HuH-7 (cell line): ENCODE measurements around the gene ABLIM2.
"Not testable (repeated sequence)": the region's sequence is repeated elsewhere in the genome, so short reads cannot be mapped to it uniquely, and the experiment has no call there.

Experiments used
- DNase-seq: peaks from one replicate; pipeline ENCODE4 v3.0.0; 2011; ENCODE audit warnings: low spot score

ABLIM2 gene

DNA sequence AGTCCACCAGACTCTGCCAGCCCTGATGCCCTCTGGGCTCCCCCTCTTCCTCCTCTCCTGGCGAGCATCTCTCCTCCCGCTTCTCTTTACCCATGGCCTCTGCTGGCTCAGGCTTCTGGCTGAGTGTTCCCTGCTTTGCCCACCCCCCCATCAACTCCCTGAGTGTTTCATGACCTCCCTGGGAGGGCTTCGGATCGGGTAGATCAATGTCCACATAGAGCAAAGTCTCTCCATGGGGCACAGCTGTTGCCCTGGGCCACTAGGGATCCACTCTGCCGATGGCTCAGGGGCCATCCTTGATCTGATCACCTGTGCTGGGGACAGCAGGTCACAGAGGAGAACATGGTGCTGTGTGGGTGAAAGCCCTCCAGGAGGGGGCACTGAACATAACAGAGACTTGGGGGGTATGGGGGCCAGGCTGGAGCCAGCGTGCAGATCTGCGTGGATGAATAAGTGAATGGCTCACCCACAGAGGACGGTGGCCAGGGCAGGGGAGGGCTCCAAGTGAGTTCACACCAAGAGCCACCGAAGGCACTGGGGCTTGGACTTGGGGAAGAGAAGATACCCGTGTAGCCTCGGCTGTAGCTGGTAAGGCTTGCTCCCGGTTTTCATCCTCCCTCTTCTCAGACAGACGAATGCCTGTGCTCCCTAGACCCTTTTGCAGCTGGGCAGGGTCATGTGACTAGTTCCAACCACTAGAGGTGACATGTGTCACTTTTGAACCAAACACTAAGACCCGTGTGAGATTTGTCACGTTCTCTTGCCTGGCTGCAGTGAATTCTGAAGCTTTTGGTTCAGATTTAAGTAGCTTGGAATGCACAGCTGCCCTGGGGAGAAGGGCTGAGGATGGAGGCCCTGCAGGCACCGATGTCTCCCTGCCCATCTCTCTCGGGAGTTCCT lies 195.8 kb downstream of the ABLIM2 start:
- no peak for DNase-seq

DNA sequence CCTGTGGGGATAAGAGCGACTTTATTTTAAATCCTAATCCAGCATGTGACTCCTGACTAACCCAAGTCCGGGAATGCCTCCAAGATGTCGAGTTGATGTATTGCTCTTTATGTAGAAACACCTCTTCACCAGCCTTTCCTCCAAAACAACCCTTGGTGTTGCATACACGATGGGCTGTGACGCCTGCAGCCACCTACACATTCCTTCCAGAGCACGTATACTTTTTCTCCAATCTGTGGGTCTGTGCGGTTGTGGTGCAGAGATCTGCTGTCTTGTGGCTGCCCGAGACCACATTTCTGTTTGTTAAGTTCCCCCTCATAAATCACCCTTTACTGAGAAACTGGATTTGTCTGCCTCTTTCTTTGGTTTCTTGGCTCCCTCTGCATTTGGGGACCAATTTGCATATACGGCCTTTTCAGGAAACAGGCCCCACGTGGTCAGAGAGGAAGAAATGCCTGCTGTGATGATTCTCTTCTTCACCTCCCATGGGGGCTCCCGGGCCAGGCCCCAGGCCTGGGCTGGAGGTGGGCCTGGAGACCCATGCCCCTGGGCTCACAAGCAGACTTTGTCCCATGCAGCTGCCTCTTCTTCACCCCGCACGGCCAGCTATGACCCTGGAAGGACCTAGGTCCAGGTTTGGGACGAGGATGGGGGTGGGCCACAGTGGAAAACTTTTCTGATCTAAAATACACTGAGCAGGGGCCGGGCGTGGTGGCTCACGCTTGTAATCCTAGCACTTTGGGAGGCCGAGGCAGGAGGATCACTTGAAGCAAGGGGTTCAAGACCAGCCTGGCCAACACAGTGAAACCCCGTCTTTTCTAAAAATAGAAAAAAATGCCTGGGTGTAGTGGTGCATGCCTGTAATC lies 197.6 kb downstream of the ABLIM2 start:
- no peak for DNase-seq

DNA sequence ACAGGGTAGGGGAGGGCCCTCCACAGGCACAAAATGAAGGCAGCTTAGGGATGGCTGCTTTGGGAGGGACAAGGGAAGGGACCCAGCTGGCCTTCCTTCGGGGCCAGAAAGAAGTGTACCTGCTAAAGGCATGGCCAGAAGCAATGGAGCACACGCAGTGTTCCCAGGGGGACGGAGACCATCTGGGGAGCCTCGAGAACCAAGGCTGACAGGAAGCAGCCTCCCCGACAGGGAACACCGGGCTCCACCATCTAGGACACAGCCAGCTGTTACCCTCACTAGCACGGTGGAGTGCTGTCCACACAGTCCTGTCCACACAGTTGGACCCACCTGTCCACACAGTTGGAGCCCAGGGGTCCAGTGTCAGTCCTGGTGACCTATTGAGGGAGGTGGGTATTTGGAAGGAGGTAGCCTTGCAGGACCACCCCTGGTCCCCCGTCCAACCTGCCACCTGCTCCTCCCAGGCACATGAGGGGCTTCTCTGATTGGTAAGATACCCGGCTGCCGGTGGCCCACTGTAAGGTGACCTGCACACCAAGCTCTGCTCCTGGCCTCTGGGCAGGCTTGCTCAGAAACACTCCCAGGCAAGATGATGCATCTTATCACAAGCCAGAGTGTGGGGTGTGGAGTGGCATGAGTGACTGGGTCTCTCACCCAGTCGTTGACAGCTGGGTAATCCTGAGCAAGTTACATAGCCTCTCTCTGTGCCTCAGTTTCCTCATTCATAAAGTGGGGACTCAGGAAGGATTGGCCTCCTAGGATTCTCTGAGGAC lies 198.4 kb downstream of the ABLIM2 start:
- DNase-seq = no peak

DNA sequence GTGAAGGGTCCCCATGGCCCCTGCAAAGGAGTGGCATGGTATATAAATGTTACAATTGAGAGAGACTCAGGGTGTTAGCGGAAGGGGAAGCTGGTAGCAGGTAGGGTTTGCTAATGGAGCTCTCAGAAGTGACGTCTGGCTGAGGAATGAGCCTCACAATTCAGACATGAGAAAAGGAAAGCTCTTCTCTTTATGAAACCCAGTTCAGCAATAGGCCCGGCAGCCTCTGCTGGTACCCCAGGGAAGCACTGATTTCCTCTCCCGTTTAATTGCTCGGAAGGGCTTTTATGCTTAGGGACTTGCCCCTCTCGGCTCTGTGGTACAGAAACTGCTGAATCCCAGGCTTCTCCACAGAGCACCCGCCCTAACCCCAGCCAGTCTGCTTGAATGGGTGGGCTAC lies 199.5 kb downstream of the ABLIM2 start:
- DNase-seq = no peak

- DNase-seq = no peak
These were observed 201.5 kb downstream of the ABLIM2 start for GRCh38 chr4:7956934-7957656.

GRCh38 chr4:7956270-7956808 lies 202.3 kb downstream of the ABLIM2 start:
- no peak for DNase-seq

- DNase-seq = no peak
These were observed 203.2 kb downstream of the ABLIM2 start for GRCh38 chr4:7955393-7955792.

- no peak for DNase-seq
These were observed 206.0 kb downstream of the ABLIM2 start for GRCh38 chr4:7952615-7953014.

DNA sequence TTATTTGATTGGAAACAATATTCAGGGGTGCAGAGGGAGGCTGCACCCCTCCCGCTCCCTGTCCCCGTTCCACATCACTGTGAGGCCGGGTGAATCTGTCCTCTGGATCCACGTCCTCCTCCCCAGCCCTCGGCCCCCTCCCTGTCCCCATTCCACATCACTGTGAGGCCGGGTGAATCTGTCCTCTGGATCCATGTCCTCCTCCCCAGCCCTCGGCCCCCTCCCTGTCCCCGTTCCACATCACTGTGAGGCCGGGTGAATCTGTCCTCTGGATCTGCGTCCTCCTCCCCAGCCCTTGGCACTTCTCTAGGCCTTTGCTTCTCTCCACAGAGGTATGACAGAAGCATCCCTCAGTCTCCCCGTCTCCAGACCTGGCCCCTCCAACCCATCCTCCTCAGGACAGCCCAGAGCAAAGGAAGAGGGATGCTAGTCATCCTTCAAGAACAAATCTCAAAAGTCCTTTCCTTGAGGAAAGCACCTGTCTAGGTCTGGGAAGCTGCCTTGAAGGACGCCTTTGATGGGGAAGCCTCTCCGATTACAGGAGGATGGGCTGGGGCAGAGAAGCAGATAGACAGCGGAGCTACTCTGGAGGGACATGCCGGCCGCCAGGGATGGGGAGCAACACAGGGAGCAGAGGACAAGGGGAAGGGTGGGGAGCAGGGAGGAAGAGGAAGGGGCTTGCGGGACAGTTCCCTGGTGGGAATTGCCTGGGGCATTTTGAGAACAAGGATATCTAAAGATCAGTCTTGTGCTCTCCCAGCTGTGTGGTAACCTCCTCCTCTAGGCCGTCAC lies 208.1 kb downstream of the ABLIM2 start:
- no peak for DNase-seq

- no peak for DNase-seq
These were observed 208.9 kb downstream of the ABLIM2 start for GRCh38 chr4:7949759-7950158.

GRCh38 chr4:7947927-7948326 lies 210.7 kb downstream of the ABLIM2 start:
- DNase-seq = no peak

- no peak for DNase-seq
These were observed 212.8 kb downstream of the ABLIM2 start for GRCh38 chr4:7945709-7946380.

GRCh38 chr4:7944599-7945220 lies 213.9 kb downstream of the ABLIM2 start:
- peak; percentile 37 for DNase-seq

- DNase-seq = not testable (repeated sequence)
These were observed 214.9 kb downstream of the ABLIM2 start for GRCh38 chr4:7943688-7944087.

- DNase-seq = no peak
These were observed 215.4 kb downstream of the ABLIM2 start for GRCh38 chr4:7943211-7943610.

- no peak for DNase-seq
These were observed 216.6 kb downstream of the ABLIM2 start for GRCh38 chr4:7941965-7942496.

DNA sequence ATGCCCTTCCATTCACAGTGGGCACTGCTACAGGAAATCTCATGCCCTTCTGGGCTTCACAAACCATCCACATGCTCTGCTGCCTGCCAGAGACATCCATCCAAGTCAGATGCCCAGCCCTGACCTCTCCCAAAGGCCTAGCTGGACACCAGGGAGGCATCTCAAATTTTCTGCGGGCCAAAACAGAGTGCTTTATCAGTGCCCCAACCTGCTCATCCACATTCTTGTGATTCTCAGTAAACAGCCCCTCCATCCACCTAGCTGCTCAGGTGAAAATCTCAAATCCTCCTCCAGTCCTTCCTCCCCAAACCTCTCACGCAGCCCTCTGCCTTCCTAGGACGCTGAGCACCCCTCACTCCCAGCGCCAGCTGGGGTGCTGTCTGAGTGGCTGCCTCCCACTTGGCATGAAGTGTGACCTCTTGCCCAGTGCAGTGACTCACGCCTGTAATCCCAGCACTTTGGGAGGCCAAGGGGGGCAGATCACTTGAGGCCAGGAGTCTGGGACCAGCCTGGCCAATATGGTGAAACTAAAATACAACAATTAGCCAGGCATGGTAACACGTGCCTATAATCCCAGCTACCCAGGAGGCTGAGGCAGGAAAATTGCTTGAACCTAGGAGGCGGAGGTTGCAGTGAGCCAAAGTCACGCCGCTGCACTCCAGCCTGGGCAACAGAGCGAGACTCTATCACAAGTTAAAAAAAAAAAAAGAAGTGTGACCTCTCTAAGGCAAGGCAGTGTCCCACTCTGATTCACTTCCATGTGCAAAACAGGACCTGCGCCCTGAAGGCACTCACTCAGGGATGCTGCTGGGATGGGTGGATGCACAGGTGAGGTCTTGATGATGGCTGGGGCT lies 217.3 kb downstream of the ABLIM2 start:
- no peak for DNase-seq
